Heart right ventricle (tissue), 16 donors: ENCODE measurements around the gene SCAMP1. TPM values are rescaled to one million over a fixed set of nuclear protein-coding genes. Genes with fewer than 3 reads are reported as not detected.
A peak's percentile ranks its signal among the peaks of the same experiment; 100 is the strongest.

Experiments used
- ATAC-seq, 8 donors: fragments of 200-7000 bp; cut with Tn5 transposase; one replicate each; pipeline ENCODE4 v1.9.1; 2020; ENCODE audit warnings: mild to moderate bottlenecking in 8 of 8, moderate library complexity in 8 of 8, moderate number of reproducible peaks in 1 of 8
- DNase-seq, 2 donors: peaks; one replicate each; pipeline ENCODE4 v3.0.0-alpha.2; 2020
- H3K27ac ChIP-seq, 10 donors: fragments of 200-600 bp; sonication (generic) in 2 of 10; one replicate each; pipeline versions ENCODE4 v1.5.0 to v1.8.0; 2020 to 2022; ENCODE audit warnings: mild to moderate bottlenecking in 3 of 10
- H3K27me3 ChIP-seq, 7 donors: fragments of 200-600 bp; one replicate each; pipeline ENCODE4 v1.8.0; 2021 to 2022; ENCODE audit warnings: mild to moderate bottlenecking in 2 of 7
- H3K36me3 ChIP-seq, 9 donors: fragments of 200-600 bp; sonication (generic) in 1 of 9; one replicate each; pipeline versions ENCODE4 v1.5.0 to v1.8.0; 2020 to 2022; ENCODE audit warnings: mild to moderate bottlenecking in 2 of 9
- H3K4me1 ChIP-seq, 9 donors: fragments of 200-600 bp; sonication (generic) in 1 of 9; one replicate each; pipeline versions ENCODE4 v1.5.0 to v1.8.0; 2020 to 2022; ENCODE audit warnings: mild to moderate bottlenecking in 4 of 9
- H3K4me3 ChIP-seq, 10 donors: fragments of 200-600 bp; sonication (generic) in 2 of 10; one replicate each; pipeline versions ENCODE4 v1.5.0 to v1.8.0; 2020 to 2022; ENCODE audit warnings: mild to moderate bottlenecking in 7 of 10, moderate library complexity in 2 of 10
- H3K9me3 ChIP-seq, 11 donors: fragments of 200-600 bp in 10 of 11; sonication (generic) in 2 of 11; one replicate each; pipeline versions ENCODE4 v1.5.0 to v1.8.0; 2013 to 2022; ENCODE audit warnings: mild to moderate bottlenecking in 2 of 11, control low read depth in 1 of 11, moderate library complexity in 1 of 11
- CTCF ChIP-seq, 9 donors: fragments of 200-600 bp; sonication (generic) in 2 of 9; IDR thresholded peaks; one replicate each; pipeline versions ENCODE4 v1.5.0 to v1.8.0; 2021 to 2022; ENCODE audit warnings: antibody characterized with exemption in 9 of 9, mild to moderate bottlenecking in 5 of 9, moderate library complexity in 1 of 9
- WGBS, 2 donors: extraction: QIAGEN DNeasy Blood & Tissue Kit; methylation state at CpG; one replicate each; pipeline ENCODE4 v1.1.7; 2013; ENCODE audit warnings: inconsistent platforms in 1 of 2; 5-methylcytosine and 5-hydroxymethylcytosine counted together
- intact Hi-C, 10 donors: fragments of 100-400 bp; cut with DNase I; formaldehyde crosslinking; loops; one replicate each; pipeline versions ENCODE4 v1.11.1 to v1.14.2; 2022
- polyA plus RNA-seq, 2 donors: library from polyadenylated mRNA; stranded (reverse); fragments of 200-250 nt; gene quantifications; one replicate each; pipeline ENCODE4 v1.2.3, GENCODE V29; 2013
- total RNA-seq, 10 donors: library from RNA; stranded (reverse); fragmentation: NEBNext Ultra II Directional in 3 of 10; extraction: Animal tissue kit (Norgen Biotek cat#: 25700) in 3 of 10; gene quantifications; one replicate each; pipeline versions ENCODE4 v1.2.1 to v1.2.4, GENCODE V29; 2021 to 2023
- donor health status: Arrhythmogenic right ventricular cardiomyopathy.
- donor health status: ischemic (EF 13 %, LVEDD 7.1; RV severe dilation, severe dysfunction).
- donor health status: healthy with polysubstance abuse.
- donor health status: DM: no; HTN: yes; CAD: no.
- donor health status: DM: no; HTN: no; CAD: no.
- donor health status: ischemic (EF 25% LVEDD 6.9; RV normal size, moderate dysfunction).
- donor health status: ischemic (EF 25% LVEDD 5.7; RV mildly dilated, moderate dysfunction).
- donor health status: healthy.
- donor health status: DM: yes; HTN: yes; CAD: no.
- donor health status: Ischemic cardiomyopathy.
- donor health status: ischemic (EF 35%, LVEDD 5.7; RV mildly dilated, moderate dysfunction).
- donor health status: nonischemic (EF 11% LVEDD 7.7; RV severe dilation, severe dysfunction).
- donor health status: DM: yes; HTN: yes; CAD: no.
- donor health status: PGD.
- donor health status: ischemic (EF 29% LVEDD 5.4; RV normal size, mild dysfunction).
- donor health status: nonischemic (EF 23%, LVEDD 6.1; RV moderate dilation, normal function).

The SCAMP1 gene
- total and polyA plus RNA-seq, 12 donors: 7.9 to 40.4 (median 33.1) TPM

DNA sequence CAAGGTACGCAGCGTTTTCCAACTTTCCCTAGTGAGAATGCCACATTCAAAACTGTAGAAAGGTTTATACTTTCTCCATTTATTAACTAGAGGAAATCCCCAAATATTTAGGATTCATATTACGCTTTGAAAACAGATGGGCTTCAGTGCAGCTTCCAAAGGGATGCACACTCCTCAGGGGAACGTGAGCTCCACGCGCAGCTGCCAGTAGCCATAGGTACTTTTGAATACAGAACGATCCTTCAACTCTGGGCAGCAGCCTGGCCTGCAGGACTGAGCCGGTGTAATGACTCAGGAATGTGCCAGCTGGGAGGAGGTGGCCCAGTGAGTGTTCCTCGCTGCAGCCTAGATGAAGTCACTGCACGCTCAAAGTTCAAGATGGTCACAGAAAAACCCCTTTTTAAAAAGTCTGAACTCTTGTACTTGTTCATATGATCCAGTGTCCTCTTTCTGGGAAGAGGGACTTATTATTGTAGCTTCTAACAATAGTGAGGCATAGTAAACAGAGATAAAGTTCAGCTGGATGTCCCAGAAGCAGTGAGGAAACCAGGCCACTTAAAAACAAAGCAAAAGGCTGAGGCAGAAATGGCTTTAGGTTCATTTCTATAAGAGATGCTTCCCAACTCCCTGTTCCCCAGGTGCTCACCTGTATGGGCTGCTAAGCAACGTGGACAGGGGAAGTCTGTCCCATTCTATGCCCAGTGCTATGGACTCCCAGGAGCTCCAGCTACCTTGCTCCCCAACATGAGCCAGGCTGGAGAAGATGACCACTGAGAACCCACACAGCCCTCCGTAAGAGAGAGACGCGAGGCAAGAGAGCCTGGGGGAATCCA, 158.2 kb downstream of the SCAMP1 start:
- Histone ChIP-seq H3K27ac (peak overlapping the region in 5 of 10 donors; percentile 3 to 74 (median 18)), H3K4me1 (peaks cover 2 to 37% (median 19%) of the 10 kb centered on the region in 9 donors), H3K36me3 (peaks cover 0 to 4% (median 0%) of the 10 kb centered on the region in 9 donors), H3K9me3 (no peaks in the 10 kb centered on the region), H3K4me3 (no peak overlapping the region), H3K27me3 (no peaks in the 10 kb centered on the region)
- intact Hi-C loops: no loop called here
- ATAC-seq (peak; percentile 61 to 94 (median 81)), DNase-seq (peak in 1 of 2 donors; percentile 42)
- WGBS, 2 donors: 69 to 73% methylated on average over 14 of the region's 14 CpGs
- no peak for TF ChIP-seq CTCF (IDR thresholded peaks at IDR 0.05)

DNA sequence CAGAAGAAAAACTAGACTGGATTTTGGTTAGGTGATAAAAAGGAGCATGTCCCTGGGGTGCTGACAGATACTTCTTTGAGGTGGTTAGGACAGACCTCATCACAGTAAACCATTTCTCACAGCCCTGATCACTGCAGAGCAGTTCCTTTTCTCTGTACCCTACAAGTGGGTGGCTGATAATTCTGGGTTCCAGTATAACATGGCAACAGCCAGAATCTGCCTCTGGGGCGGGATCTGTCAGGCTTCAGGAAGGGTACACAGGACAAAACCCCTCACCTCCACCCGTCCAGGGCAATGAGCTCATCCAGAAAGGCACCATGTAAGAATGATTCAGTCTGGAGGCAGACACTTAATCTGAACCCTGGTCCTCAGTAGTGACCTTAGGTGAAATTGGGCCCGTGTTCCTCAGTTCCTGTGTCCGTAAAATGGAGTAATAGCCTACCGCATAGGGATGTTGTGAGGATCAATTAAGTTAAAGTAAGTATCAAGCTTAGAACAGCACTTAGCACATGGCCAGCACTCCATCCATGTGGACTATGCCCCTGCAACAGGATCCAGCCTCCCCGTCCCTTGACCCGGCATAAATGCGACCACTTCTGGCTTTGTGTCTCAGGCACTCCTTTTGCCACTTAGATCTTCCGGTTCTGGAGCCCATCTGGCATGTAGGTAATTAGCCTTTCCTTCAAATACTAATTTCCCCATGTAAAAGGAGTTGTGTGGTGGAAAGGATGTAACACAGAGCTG, 159.0 kb downstream of the SCAMP1 start:
- Histone ChIP-seq H3K36me3 (no peaks in the 10 kb centered on the region), H3K27me3 (no peaks in the 10 kb centered on the region), H3K9me3 (no peaks in the 10 kb centered on the region), H3K27ac (peak overlapping the region in 4 of 10 donors; percentile 3 to 74 (median 20)), H3K4me1 (peaks cover 3 to 45% (median 27%) of the 10 kb centered on the region in 9 donors), H3K4me3 (no peak overlapping the region)
- DNase-seq (no peak), ATAC-seq (no peak)
- 91 to 95% methylated on average over 9 of the region's 9 CpGs for WGBS, 2 donors
- intact Hi-C loops: no loop called here
- TF ChIP-seq CTCF (IDR thresholded peaks at IDR 0.05): no peak

DNA sequence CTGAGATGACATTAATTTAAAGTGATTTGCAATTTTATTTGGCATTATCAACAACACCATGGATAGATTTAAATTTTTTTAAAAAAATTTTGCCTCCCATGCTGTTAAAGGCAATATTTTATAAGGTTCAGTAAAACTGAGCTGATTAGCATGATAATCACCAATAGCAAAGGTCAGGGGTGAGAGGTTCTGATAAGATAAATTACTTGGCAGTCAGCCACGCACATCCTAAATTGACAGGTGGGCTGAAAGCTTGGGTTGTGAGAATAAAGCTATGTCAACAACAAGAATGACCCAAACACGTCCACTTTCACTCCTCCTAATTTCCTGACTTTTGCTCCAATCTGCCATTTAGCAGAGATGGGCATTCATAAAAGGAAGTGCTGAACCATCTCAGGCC, 161.0 kb downstream of the SCAMP1 start:
- TF ChIP-seq CTCF (IDR thresholded peaks at IDR 0.05): no peak
- H3K27me3 ChIP-seq: no peaks in the 10 kb centered on the region
- H3K4me1 ChIP-seq: peaks cover 3 to 60% (median 36%) of the 10 kb centered on the region in 9 donors
- no peak for ATAC-seq
- WGBS, 2 donors: 78% methylated on average over 2 of the region's 2 CpGs
- H3K27ac ChIP-seq: no peak overlapping the region
- intact Hi-C loops: loop anchor here in 2 of 10 donors (10.0 kb wide), 2 partner anchors 47 to 197 kb away; no protein-coding TSS in a partner anchor
- no peak overlapping the region for H3K4me3 ChIP-seq
- no peak for DNase-seq
- no peaks in the 10 kb centered on the region for H3K36me3 ChIP-seq
- no peaks in the 10 kb centered on the region for H3K9me3 ChIP-seq

- no peak for DNase-seq
- ATAC-seq: no peak
- no peaks in the 10 kb centered on the region for H3K9me3 ChIP-seq
- intact Hi-C loops: loop anchor here in 2 of 10 donors (10.0 kb wide), 2 partner anchors 48 to 198 kb away; no protein-coding TSS in a partner anchor
- no peak overlapping the region for H3K4me3 ChIP-seq
- H3K27ac ChIP-seq: peak overlapping the region in 5 of 10 donors; percentile 38 to 72 (median 71)
- TF ChIP-seq CTCF (IDR thresholded peaks at IDR 0.05): no peak
- no peaks in the 10 kb centered on the region for H3K27me3 ChIP-seq
- 81% methylated on average over 9 of the region's 9 CpGs for WGBS, 2 donors
- H3K4me1 ChIP-seq: peaks cover 3 to 71% (median 48%) of the 10 kb centered on the region in 9 donors
- H3K36me3 ChIP-seq: no peaks in the 10 kb centered on the region
Measured at GRCh38 chr5:78522476-78523260, 162.3 kb downstream of the SCAMP1 start.
